HG03575 (cell line): ENCODE measurements around the gene RND3.

Experiments
- ATAC-seq: cut with Tn5 transposase; IDR thresholded peaks from one replicate; pipeline ENCODE4 v1.9.1; 2021; ENCODE audit not compliant: unreplicated experiment, insufficient number of reproducible peaks, low FRiP score; ENCODE audit errors: extremely low read depth

The RND3 gene

GRCh38 chr2:150479075-150479915, 8.2 kb downstream of the RND3 start:
- no peak for ATAC-seq

DNA sequence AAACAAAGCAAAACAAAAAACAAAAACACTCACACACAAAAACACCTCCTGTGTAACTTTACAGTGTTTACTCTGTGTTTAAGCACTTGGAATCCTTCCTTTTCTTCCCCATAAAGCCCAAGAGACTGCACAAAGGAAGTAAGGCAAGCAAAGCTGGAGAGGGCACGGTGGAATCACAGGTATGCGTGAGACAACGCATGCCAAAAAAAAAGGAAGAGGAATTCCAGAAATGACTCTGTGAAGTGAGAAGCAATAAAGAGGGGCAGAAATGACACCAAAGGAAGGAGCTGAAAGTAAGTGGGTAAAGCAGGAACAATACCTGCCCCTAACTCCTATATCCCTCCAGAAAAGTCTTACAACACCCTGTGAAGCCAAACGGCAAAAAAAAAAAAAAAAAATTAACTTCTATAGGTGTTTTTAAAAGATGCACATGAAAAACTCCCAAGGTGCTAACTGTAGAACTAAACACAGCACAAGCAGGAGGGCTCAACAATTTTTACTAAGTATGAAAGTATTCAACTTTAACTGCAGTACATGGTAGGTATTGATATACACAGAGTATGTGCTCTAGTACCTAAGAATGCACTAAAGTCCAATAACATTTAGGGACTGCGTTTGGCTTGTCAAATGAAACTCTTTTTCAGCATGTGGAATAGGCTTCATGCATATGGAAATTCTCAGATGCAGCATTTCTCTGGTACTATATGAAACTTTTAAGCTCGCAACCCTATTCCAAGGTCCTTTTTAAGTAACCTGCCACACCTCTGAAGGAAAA, 9.1 kb downstream of the RND3 start:
- ATAC-seq: no peak

GRCh38 chr2:150477347-150477746, 10.1 kb downstream of the RND3 start:
- ATAC-seq: no peak

- no peak for ATAC-seq
These were observed 10.6 kb downstream of the RND3 start for GRCh38 chr2:150476809-150477302.

DNA sequence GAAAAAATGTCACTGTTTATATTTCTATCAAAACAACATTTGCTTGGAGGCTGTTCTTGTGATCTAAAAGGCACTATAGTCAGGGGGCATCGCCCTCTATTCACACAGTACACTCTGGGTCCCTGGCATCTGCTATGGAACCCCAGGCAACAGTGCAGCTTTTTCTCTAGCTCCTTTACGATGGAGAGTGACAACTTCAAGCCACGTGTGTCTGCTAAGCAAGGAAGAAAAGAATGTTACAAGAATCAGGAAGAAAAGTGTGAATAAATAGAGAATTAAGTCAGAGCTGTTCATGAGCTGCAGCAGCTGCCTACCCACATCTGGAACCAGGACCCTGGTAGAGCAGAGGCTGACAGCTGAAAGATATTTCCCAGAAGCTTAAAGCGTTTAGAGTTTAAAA, 11.2 kb downstream of the RND3 start:
- no peak for ATAC-seq

GRCh38 chr2:150475479-150476250, 11.8 kb downstream of the RND3 start:
- ATAC-seq: no peak

- no peak for ATAC-seq
These were observed 13.0 kb downstream of the RND3 start for GRCh38 chr2:150474326-150475074.

- no peak for ATAC-seq
These were observed 13.7 kb downstream of the RND3 start for GRCh38 chr2:150473767-150474166.

GRCh38 chr2:150472511-150472899, 15.0 kb downstream of the RND3 start:
- ATAC-seq: no peak

DNA sequence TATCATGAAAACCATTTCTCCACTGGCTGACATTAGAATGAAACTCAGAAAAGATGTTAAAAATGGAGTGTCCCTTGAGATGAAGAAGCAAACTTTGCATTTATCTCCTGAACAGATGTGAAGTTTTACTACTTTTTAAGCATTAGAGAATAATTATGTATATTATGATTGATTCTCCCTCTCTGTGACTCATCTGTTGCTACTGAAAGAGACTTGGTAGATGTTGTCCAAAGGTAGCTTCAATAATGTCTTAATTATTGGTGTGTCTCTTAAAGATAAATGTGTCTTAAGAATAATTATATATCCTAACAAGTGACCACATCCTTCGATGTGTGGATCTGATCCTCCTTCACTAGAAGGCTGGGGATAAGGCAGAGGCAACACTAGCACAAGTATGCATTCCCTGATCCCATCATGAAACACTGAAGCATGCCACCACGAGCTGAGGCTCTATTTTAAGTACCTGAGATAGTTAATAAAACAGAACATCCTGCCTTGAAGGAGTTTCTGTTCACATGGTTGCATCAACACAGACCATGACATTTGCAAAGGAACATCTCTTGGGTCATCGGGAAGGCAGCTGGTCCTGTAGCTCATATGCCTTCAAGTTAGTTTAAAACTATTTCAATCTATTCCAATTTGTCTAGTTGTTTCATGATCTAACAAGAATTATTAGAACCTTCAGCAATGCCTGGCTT, 15.5 kb downstream of the RND3 start:
- no peak for ATAC-seq

GRCh38 chr2:150470435-150470834, 17.0 kb downstream of the RND3 start:
- ATAC-seq: no peak

- no peak for ATAC-seq
These were observed 17.7 kb downstream of the RND3 start for GRCh38 chr2:150469706-150470274.

DNA sequence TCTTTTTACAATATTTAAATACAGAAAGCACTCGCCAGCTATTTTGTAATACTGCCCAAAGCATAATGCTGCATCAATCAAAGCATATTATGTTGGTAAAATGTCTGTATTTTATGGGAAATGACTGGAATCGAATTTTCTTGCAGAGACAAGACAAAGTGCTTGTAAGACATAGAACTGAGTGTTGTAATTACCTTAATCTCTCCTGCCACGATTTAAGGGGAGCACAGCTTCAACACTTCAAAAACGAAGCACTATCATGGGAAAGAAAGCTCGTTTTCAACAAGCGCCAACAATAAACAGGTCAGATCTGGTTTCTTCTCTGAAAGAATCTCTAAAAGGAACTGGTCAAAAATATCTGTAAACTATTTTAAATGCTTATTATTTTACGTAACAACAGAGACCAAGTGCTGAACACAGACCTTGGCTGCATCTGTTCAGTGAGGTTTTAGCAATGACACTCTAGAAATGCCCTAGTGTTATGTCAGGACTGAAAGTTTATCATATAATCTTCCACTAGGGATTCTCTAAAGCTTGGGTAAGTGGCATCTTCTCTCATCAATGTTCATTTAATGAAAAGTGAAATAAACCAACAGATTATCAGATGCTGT, 19.0 kb downstream of the RND3 start:
- no peak for ATAC-seq

GRCh38 chr2:150467621-150467963, 19.9 kb downstream of the RND3 start:
- ATAC-seq: no peak

DNA sequence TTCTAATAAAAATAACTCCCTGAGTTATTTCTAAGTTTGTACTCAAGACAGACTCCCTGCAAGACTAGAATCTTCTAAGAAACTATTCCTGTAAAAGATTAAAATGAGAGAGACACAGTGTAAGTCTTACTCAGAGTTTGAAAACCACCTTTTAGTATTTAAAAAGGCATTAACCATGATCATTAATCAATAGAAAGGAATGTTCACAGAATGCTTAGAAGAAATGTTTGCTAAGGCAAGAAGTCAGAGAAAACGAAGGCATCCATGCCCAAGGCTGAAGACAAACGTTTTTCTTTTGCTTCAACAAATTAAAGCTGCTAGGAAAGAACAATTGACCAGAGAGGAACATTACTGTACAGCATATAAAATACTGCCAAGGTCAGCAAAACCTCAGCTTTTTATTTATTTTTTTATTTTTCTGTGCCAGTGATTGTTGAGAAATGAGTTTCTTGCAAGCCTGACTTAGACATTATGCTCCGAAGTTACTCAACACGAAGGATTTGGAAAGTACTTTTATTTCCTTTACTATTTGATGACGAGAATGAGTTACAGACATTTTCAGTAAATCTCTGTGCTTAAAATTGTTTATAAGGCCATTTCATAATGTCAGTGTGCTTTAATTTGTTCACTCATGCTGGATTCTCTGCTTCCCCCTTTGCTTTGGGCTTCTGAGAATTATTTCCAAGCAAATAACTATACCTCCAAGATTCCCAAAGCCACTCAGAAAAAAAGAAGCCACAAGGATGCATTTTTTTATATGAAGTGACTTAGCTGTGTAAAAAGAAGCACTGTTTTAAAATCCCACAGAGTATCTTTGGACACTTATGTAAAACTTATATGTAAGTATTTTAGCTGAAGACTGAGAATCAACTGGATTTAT, 20.5 kb downstream of the RND3 start:
- no peak for ATAC-seq

DNA sequence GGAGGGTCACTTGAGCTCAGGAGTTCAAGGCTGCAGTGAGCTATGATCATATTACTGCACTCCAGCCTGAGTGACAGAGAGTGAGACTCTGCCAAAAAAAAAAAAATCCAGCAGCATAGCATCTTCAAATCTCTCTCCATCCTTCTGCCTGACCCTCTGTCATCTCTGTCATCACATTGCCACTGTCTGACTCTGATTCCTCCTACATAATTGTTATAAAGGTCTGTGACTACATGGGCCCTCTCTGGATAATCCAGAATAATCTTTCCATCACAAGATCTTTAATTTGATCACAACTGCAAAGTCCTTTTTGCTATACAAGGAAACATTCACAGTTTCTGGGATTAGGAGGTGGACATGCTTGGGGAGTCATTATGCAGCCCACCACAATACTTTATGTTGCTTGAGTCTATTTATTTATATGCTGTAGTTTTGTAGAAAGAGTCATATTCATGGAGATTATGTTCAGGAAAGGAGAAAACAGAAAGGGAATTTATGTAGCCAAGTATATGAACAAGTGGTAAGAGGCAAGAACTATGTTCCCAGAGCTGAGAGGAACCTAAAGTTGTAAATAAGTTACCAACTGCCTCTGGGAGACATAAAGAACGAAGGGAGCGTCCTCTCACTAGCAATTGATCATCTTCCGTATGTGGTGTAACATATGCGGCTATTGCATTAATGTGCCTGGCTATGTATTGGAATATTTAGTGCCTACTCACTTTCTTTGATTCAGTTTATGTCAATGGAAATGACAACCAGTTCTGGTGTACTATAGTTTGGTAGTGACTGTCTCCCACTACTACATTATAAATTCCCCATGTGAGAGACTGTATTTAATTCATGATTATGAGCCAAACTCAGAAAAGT, 21.5 kb downstream of the RND3 start:
- no peak for ATAC-seq
